Measurements from ENCODE around the gene MOSMO.

- TF ChIP-seq SUZ12 (IDR thresholded peaks at IDR 0.05; ENCODE audit: extremely low read depth, insufficient read depth, insufficient read length), result no peak
- TF ChIP-seq ZNF274 (IDR thresholded peaks at IDR 0.05; ENCODE audit: low read depth, low read length), result no peak
Measured at GRCh38 chr16:21980032-21980431, 27.9 kb upstream of the MOSMO start.
